ENCODE measurements around the gene ABI3BP. TPM values are rescaled to one million over a fixed set of nuclear protein-coding genes. Genes with fewer than 3 reads are reported as not detected.

Gene ABI3BP
- total RNA-seq, 1 donor from 2014 or later, result 1.1 TPM

- DNase-seq (ENCODE audit: low read depth), result no peak
Observed at GRCh38 chr3:100850701-100851100, 142.5 kb downstream of the ABI3BP start.

GRCh38 chr3:100850156-100850555 is 143.1 kb downstream of the ABI3BP start:
- Histone ChIP-seq H3K4me2 (ENCODE audit: low read length) (no peak overlapping the region), H3K36me3 (ENCODE audit: insufficient read depth, low read length) (no peaks in the 10 kb centered on the region), H2AFZ (ENCODE audit: low read depth, low read length) (no peak overlapping the region), H3K9ac (ENCODE audit: low read length) (no peak overlapping the region), H3K9me3 (ENCODE audit: insufficient read depth, low read depth, low read length) (no peaks in the 10 kb centered on the region), H3K79me2 (ENCODE audit: insufficient read depth, low read length) (no peaks in the 10 kb centered on the region), H3K27ac (ENCODE audit: low read depth, low read length) (no peak overlapping the region), H3K4me3 (ENCODE audit: insufficient read depth, low read depth, low read length) (no peak overlapping the region), H4K20me1 (ENCODE audit: insufficient read depth, low read length) (no peaks in the 10 kb centered on the region), H3K4me1 (ENCODE audit: insufficient read depth, low read length) (no peaks in the 10 kb centered on the region), H3K27me3 (ENCODE audit: insufficient read depth, low read length) (no peaks in the 10 kb centered on the region)
- Mint-ChIP-seq H3K27me3 (ENCODE audit: low read depth, unreplicated experiment) (no peaks in the 10 kb centered on the region), H3K4me1 (ENCODE audit: low read depth, unreplicated experiment) (peaks cover 2% of the 10 kb centered on the region), H3K9me3 (ENCODE audit: unreplicated experiment) (no peaks in the 10 kb centered on the region), H3K27ac (ENCODE audit: unreplicated experiment) (no peak overlapping the region), H3K4me3 (ENCODE audit: unreplicated experiment) (no peak overlapping the region), H3K36me3 (ENCODE audit: low read depth, unreplicated experiment) (no peaks in the 10 kb centered on the region)
- TF ChIP-seq EZH2 (IDR thresholded peaks at IDR 0.05; ENCODE audit: insufficient read depth, low read length) (no peak), CTCF (IDR thresholded peaks at IDR 0.05; ENCODE audit: insufficient read depth, low read depth, low read length) (no peak)
- FAIRE-seq, result no peak
- DNase-seq (ENCODE audit: low read depth), result no peak

More at GRCh38 chr3:100850701-100851100, 142.5 kb downstream of the ABI3BP start:
- Histone ChIP-seq H3K27me3 (ENCODE audit: insufficient read depth, low read length) (no peaks in the 10 kb centered on the region), H3K9me3 (ENCODE audit: insufficient read depth, low read depth, low read length) (no peaks in the 10 kb centered on the region), H2AFZ (ENCODE audit: low read depth, low read length) (no peak overlapping the region), H3K36me3 (ENCODE audit: insufficient read depth, low read length) (no peaks in the 10 kb centered on the region), H3K9ac (ENCODE audit: low read length) (no peak overlapping the region), H3K4me2 (ENCODE audit: low read length) (no peak overlapping the region), H3K4me1 (ENCODE audit: insufficient read depth, low read length) (no peaks in the 10 kb centered on the region), H3K4me3 (ENCODE audit: insufficient read depth, low read depth, low read length) (no peak overlapping the region), H3K27ac (ENCODE audit: low read depth, low read length) (no peak overlapping the region), H3K79me2 (ENCODE audit: insufficient read depth, low read length) (no peaks in the 10 kb centered on the region), H4K20me1 (ENCODE audit: insufficient read depth, low read length) (no peaks in the 10 kb centered on the region)
- H3K27ac Mint-ChIP-seq (ENCODE audit: unreplicated experiment), result no peak overlapping the region
- no peaks in the 10 kb centered on the region for H3K27me3 Mint-ChIP-seq (ENCODE audit: low read depth, unreplicated experiment)
- H3K36me3 Mint-ChIP-seq (ENCODE audit: low read depth, unreplicated experiment), result no peaks in the 10 kb centered on the region
- FAIRE-seq, result no peak
- no peak overlapping the region for H3K4me3 Mint-ChIP-seq (ENCODE audit: unreplicated experiment)
- no peaks in the 10 kb centered on the region for H3K4me1 Mint-ChIP-seq (ENCODE audit: low read depth, unreplicated experiment)
- TF ChIP-seq CTCF (IDR thresholded peaks at IDR 0.05; ENCODE audit: insufficient read depth, low read depth, low read length) (no peak), EZH2 (IDR thresholded peaks at IDR 0.05; ENCODE audit: insufficient read depth, low read length) (no peak)
- H3K9me3 Mint-ChIP-seq (ENCODE audit: unreplicated experiment), result no peaks in the 10 kb centered on the region

GRCh38 chr3:100844063-100844936 is 148.9 kb downstream of the ABI3BP start:
- Histone ChIP-seq H3K27ac (ENCODE audit: low read depth, low read length) (no peak overlapping the region), H3K27me3 (ENCODE audit: insufficient read depth, low read length) (no peaks in the 10 kb centered on the region), H3K36me3 (ENCODE audit: insufficient read depth, low read length) (no peaks in the 10 kb centered on the region), H3K9ac (ENCODE audit: low read length) (no peak overlapping the region), H4K20me1 (ENCODE audit: insufficient read depth, low read length) (no peaks in the 10 kb centered on the region), H3K4me3 (ENCODE audit: insufficient read depth, low read depth, low read length) (no peak overlapping the region), H3K9me3 (ENCODE audit: insufficient read depth, low read depth, low read length) (no peaks in the 10 kb centered on the region), H3K4me2 (ENCODE audit: low read length) (no peak overlapping the region), H2AFZ (ENCODE audit: low read depth, low read length) (no peak overlapping the region), H3K79me2 (ENCODE audit: insufficient read depth, low read length) (no peaks in the 10 kb centered on the region), H3K4me1 (ENCODE audit: insufficient read depth, low read length) (no peaks in the 10 kb centered on the region)
- TF ChIP-seq EZH2 (IDR thresholded peaks at IDR 0.05; ENCODE audit: insufficient read depth, low read length) (no peak), CTCF (IDR thresholded peaks at IDR 0.05; ENCODE audit: insufficient read depth, low read depth, low read length) (no peak)
- peak; percentile 34 for DNase-seq (ENCODE audit: low read depth)
- Mint-ChIP-seq H3K4me1 (ENCODE audit: low read depth, unreplicated experiment) (peaks cover 23% of the 10 kb centered on the region), H3K36me3 (ENCODE audit: low read depth, unreplicated experiment) (no peaks in the 10 kb centered on the region), H3K27me3 (ENCODE audit: low read depth, unreplicated experiment) (no peaks in the 10 kb centered on the region), H3K27ac (ENCODE audit: unreplicated experiment) (no peak overlapping the region), H3K9me3 (ENCODE audit: unreplicated experiment) (no peaks in the 10 kb centered on the region), H3K4me3 (ENCODE audit: unreplicated experiment) (no peak overlapping the region)
- FAIRE-seq, result no peak

Data from astrocyte (in vitro differentiated cells and primary cell).